GM23338 (cell line): Measurements from ENCODE around the gene MED27. TPM values are rescaled to one million over a fixed set of nuclear protein-coding genes. Genes with fewer than 3 reads are reported as not detected.

Experiments used
- ATAC-seq: fragments of 200-7000 bp; cut with Tn5 transposase; 3 replicates; pipeline ENCODE4 v1.9.1; 2020
- DNase-seq: peaks from one replicate; pipeline ENCODE4 v3.0.0-alpha.2; 2015; ENCODE audit warnings: low spot score
- H2AFZ ChIP-seq: fragments of 200-600 bp; sonication (generic); 2 replicates; pipeline ENCODE4 v1.8.0; 2016; ENCODE audit warnings: antibody characterized with exemption, mild to moderate bottlenecking, moderate library complexity
- H3F3A ChIP-seq: fragments of 200-600 bp; sonication (generic); replicated peaks from 2 replicates; pipeline ENCODE4 v1.8.0; 2017; ENCODE audit warnings: antibody characterized with exemption, mixed run types, low read depth
- H3K27ac ChIP-seq: fragments of 200-600 bp; sonication (generic); 2 replicates; pipeline ENCODE4 v1.6.1; 2016; ENCODE audit warnings: low read depth
- H3K27me3 ChIP-seq: fragments of 200-600 bp; sonication (generic); 2 replicates; pipeline ENCODE4 v1.8.0; 2016; ENCODE audit warnings: mild to moderate bottlenecking, mixed run types, moderate library complexity; ENCODE audit not compliant: insufficient read depth
- H3K36me3 ChIP-seq: fragments of 200-600 bp; sonication (generic); 2 replicates; pipeline ENCODE4 v1.8.0; 2016; ENCODE audit warnings: mild to moderate bottlenecking; ENCODE audit not compliant: insufficient read depth
- H3K4me1 ChIP-seq: fragments of 200-600 bp; sonication (generic); 2 replicates; pipeline ENCODE4 v1.8.0; 2016; ENCODE audit warnings: mild to moderate bottlenecking, moderate library complexity; ENCODE audit not compliant: insufficient read depth
- H3K4me2 ChIP-seq: fragments of 200-600 bp; sonication (generic); 2 replicates; pipeline ENCODE4 v1.7.1; 2017; ENCODE audit warnings: mixed run types
- H3K4me3 ChIP-seq: fragments of 200-600 bp; sonication (generic); 2 replicates; pipeline ENCODE4 v1.6.1; 2016; ENCODE audit warnings: mixed run types
- H3K79me2 ChIP-seq: fragments of 200-600 bp; sonication (generic); replicated peaks from 2 replicates; pipeline ENCODE4 v1.8.0; 2017; ENCODE audit warnings: mild to moderate bottlenecking; ENCODE audit not compliant: insufficient read depth
- H3K9me2 ChIP-seq: fragments of 200-600 bp; sonication (generic); 2 replicates; pipeline ENCODE4 v1.8.0; 2017; ENCODE audit not compliant: insufficient read depth
- H4K20me1 ChIP-seq: fragments of 200-600 bp; sonication (generic); replicated peaks from 2 replicates; pipeline ENCODE4 v1.8.0; 2017; ENCODE audit warnings: mild to moderate bottlenecking; ENCODE audit not compliant: insufficient read depth
- H3K27ac Mint-ChIP-seq: 2 replicates; pipeline ENCODE4 v1.8.0; 2020; ENCODE audit warnings: inconsistent platforms, mild to moderate bottlenecking, moderate library complexity, mixed read lengths
- H3K27me3 Mint-ChIP-seq: 3 replicates; pipeline ENCODE4 v1.8.0; 2022; ENCODE audit warnings: low read depth, mild to moderate bottlenecking, moderate library complexity, mixed read lengths, inconsistent platforms; ENCODE audit not compliant: insufficient read depth, poor library complexity
- H3K36me3 Mint-ChIP-seq: 3 replicates; pipeline ENCODE4 v1.8.0; 2021; ENCODE audit warnings: low read depth, mild to moderate bottlenecking, inconsistent platforms, moderate library complexity, mixed read lengths
- H3K4me1 Mint-ChIP-seq: 3 replicates; pipeline ENCODE4 v1.8.0; 2020; ENCODE audit warnings: mild to moderate bottlenecking, inconsistent platforms, mixed read lengths
- H3K4me3 Mint-ChIP-seq: 3 replicates; pipeline ENCODE4 v1.8.0; 2021; ENCODE audit warnings: moderate library complexity, mild to moderate bottlenecking, inconsistent platforms, mixed read lengths
- H3K9me3 Mint-ChIP-seq: 3 replicates; pipeline ENCODE4 v1.8.0; 2020; ENCODE audit warnings: moderate library complexity, mild to moderate bottlenecking, inconsistent platforms, mixed read lengths
- CTCF ChIP-seq, 2 experiments: fragments of 200-600 bp in 1 of 2; sonication (generic) in 1 of 2; conservative IDR thresholded peaks; 2 replicates each; pipeline versions ENCODE4 v1.5.1 to v1.6.1; 2016 to 2017; ENCODE audit warnings: antibody characterized with exemption in 2 of 2, low read depth in 2 of 2, mild to moderate bottlenecking in 2 of 2, moderate library complexity in 1 of 2
- ETS1 ChIP-seq: IDR thresholded peaks from 2 replicates; pipeline ENCODE4 v1.6.1; 2016; ENCODE audit warnings: antibody characterized with exemption
- EZH2phosphoT487 ChIP-seq: fragments of 200-600 bp; sonication (generic); IDR thresholded peaks from one replicate; pipeline ENCODE4 v1.8.1; 2018; ENCODE audit warnings: antibody characterized with exemption; ENCODE audit not compliant: unreplicated experiment
- NANOG ChIP-seq: IDR thresholded peaks from 2 replicates; pipeline ENCODE4 v1.6.1; 2016; ENCODE audit warnings: antibody characterized with exemption, borderline replicate concordance
- POLR2AphosphoS5 ChIP-seq: IDR thresholded peaks from 2 replicates; pipeline ENCODE4 v1.6.1; 2016; ENCODE audit warnings: antibody characterized with exemption, low read depth
- REST ChIP-seq: IDR thresholded peaks from one replicate; pipeline ENCODE4 v1.6.1; 2018; ENCODE audit warnings: antibody characterized with exemption; ENCODE audit not compliant: unreplicated experiment
- STAT1 ChIP-seq: IDR thresholded peaks from one replicate; pipeline ENCODE4 v1.6.1; 2016; ENCODE audit warnings: antibody characterized with exemption; ENCODE audit not compliant: unreplicated experiment
- ZNF114 ChIP-seq: fragments of 250-450 bp; sonication (Bioruptor Pico); IDR thresholded peaks from 2 replicates; pipeline ENCODE4 v1.5.0; 2020; ENCODE audit warnings: mild to moderate bottlenecking, moderate library complexity
- polyA plus RNA-seq: library from polyadenylated mRNA; unstranded; fragments of >200 nt; fragmentation: Nextera tagmentation; extraction: Ambion mirVana; gene quantifications from 2 replicates; pipeline ENCODE4 v1.2.1, GENCODE V29; 2016
- total RNA-seq: library from RNA; depleted of rRNA; stranded (reverse); fragments of >200 nt; shearing (Covaris generic); gene quantifications from 2 replicates; pipeline ENCODE4 v1.2.3, GENCODE V29; 2014

MED27 gene
- total and polyA plus RNA-seq, 2 experiments from 2014 or later = 30.6 to 35.0 TPM

- Histone ChIP-seq H3K36me3 (no peaks in the 10 kb centered on the region), H3K79me2 (no peaks in the 10 kb centered on the region), H3K4me2 (no peak overlapping the region), H3K4me3 (no peak overlapping the region), H3K4me1 (peaks cover 7% of the 10 kb centered on the region; the same call in 1 of the 2 replicates), H4K20me1 (no peaks in the 10 kb centered on the region), H3K9me2 (no peaks in the 10 kb centered on the region), H3K27me3 (no peaks in the 10 kb centered on the region), H2AFZ (no peak overlapping the region), H3K27ac (no peak overlapping the region), H3F3A (no peaks in the 10 kb centered on the region)
- DNase-seq (no peak), ATAC-seq (no peak)
- peaks cover 13% of the 10 kb centered on the region for H3K4me1 Mint-ChIP-seq
- H3K9me3 Mint-ChIP-seq = peaks cover under 1% of the 10 kb centered on the region; the same call in 2 of the 3 replicates
- no peak overlapping the region for H3K4me3 Mint-ChIP-seq
- no peak overlapping the region for H3K27ac Mint-ChIP-seq
- H3K27me3 Mint-ChIP-seq = peaks cover 10% of the 10 kb centered on the region
- no peaks in the 10 kb centered on the region for H3K36me3 Mint-ChIP-seq
- TF ChIP-seq CTCF (conservative IDR thresholded peaks at IDR 0.05; ENCODE audit: low read depth in 2 of 2) (0 out of 4 replicates have a peak, but pooled peaks of 1 of the 2 experiments have one; percentile 26), STAT1 (no peak)
These were observed 240.2 kb downstream of the MED27 start for GRCh38 chr9:131839281-131840084.

- ATAC-seq (peak; percentile 53), DNase-seq (peak; percentile 48)
- Histone ChIP-seq H3K4me2 (no peak overlapping the region), H2AFZ (no peak overlapping the region), H3K9me2 (no peaks in the 10 kb centered on the region), H3K4me1 (peaks cover 7% of the 10 kb centered on the region; the same call in 1 of the 2 replicates), H3K79me2 (no peaks in the 10 kb centered on the region), H4K20me1 (no peaks in the 10 kb centered on the region), H3K4me3 (no peak overlapping the region), H3F3A (no peaks in the 10 kb centered on the region), H3K27me3 (no peaks in the 10 kb centered on the region), H3K27ac (no peak overlapping the region), H3K36me3 (no peaks in the 10 kb centered on the region)
- Mint-ChIP-seq H3K27ac (no peak overlapping the region), H3K4me3 (no peak overlapping the region), H3K27me3 (peaks cover 10% of the 10 kb centered on the region), H3K36me3 (0 out of 3 replicates have a peak, but pooled peaks cover 3% of the 10 kb centered on the region), H3K9me3 (peaks cover 8% of the 10 kb centered on the region), H3K4me1 (peaks cover 13% of the 10 kb centered on the region)
- peak; percentile 26 to 78 for TF ChIP-seq CTCF (conservative IDR thresholded peaks at IDR 0.05; ENCODE audit: low read depth in 2 of 2)
- TF ChIP-seq ZNF114 (CRISPR knock-in tag) = no peak
- TF ChIP-seq EZH2phosphoT487 = no peak
- TF ChIP-seq REST = no peak
- no peak for TF ChIP-seq NANOG
- TF ChIP-seq POLR2AphosphoS5 = no peak
- TF ChIP-seq ETS1 = no peak
These were observed 241.0 kb downstream of the MED27 start for GRCh38 chr9:131838530-131839280.
